ENCODE results near the gene ZNF3. TPM values are rescaled to one million over a fixed set of nuclear protein-coding genes. Genes with fewer than 3 reads are reported as not detected.

The ZNF3 gene
- total and polyA plus RNA-seq, 9 of the 15 experiments (the other 6 are each of a cell fraction or from before 2014, with no cell fraction given) = 30.0 to 64.9 (median 51.5) TPM

- no peak for TF ChIP-seq CHD7 (IDR thresholded peaks at IDR 0.05; ENCODE audit: low read depth, low read length)
- no peak for TF ChIP-seq C11orf30 (IDR thresholded peaks at IDR 0.05; ENCODE audit: low read depth)
- peak; percentile 84 for TF ChIP-seq PHB2 (IDR thresholded peaks at IDR 0.05; ENCODE audit: low read depth)
- no peak for TF ChIP-seq SFPQ (IDR thresholded peaks at IDR 0.05; ENCODE audit: low read depth, low read length)
- no peak for TF ChIP-seq ZNF592 (IDR thresholded peaks at IDR 0.05)
- no peak for TF ChIP-seq HDAC3 (IDR thresholded peaks at IDR 0.05; ENCODE audit: borderline replicate concordance, partially characterized antibody)
Measured at GRCh38 chr7:100130608-100131453, 49.3 kb upstream of the ZNF3 start (continued).
